Measurements from ENCODE around the gene FAM78A.

DNA sequence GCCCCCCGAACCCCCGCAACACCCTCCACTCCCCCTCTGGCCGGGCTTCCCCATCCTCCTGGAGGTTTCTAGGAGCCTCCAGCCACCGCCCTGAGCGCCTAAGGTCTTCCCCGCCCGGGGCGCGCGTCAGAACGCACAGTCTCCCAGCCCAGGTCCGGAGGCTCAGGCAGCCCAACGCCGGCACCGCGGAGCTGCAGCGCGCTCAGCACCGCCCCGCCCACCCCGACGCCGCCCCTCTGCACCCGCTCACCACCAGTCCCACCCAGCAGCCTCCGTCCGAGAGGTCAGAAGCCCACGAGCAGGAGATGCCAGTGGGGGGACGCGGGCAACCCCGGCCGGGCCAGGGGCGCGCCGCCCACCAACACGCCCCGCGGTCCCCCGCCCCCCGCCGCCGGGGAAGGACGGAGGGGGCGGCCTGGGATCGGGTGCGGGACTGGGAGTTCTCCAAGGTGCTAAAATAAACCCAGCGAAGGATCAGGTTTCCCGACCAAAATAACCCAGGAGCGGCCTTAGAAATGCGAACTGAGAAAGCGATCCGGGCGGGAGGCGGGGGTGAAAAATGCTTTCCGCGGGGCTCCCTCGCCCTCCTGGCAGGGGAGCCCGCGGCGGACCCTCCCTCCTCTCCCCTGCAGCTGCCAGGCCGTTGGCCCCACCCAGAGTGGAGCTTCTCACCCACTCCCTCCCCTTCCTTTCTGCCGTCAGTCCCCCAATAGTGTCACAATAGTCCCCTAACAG is 6.5 kb upstream of the FAM78A start:
- TF ChIP-seq CTCF (IDR thresholded peaks at IDR 0.05; ENCODE audit: insufficient read depth, low read depth, low read length) (no peak), EZH2 (IDR thresholded peaks at IDR 0.05; ENCODE audit: insufficient read depth, low read length) (no peak)

All from astrocyte (in vitro differentiated cells and primary cell).